NCI-H2171 (cell line): ENCODE measurements around the gene SLC25A15.
"Not testable (repeated sequence)": the region's sequence is repeated elsewhere in the genome, so short reads cannot be mapped to it uniquely, and the experiment has no call there.

Experiments used
- DNase-seq: peaks from one replicate; lab custom pipeline; 2025; lab: John Stamatoyannopoulos, UW

Gene SLC25A15

GRCh38 chr13:40813667-40814454 lies 24.4 kb downstream of the SLC25A15 start:
- no peak for DNase-seq

GRCh38 chr13:40814803-40815202 lies 25.4 kb downstream of the SLC25A15 start:
- no peak for DNase-seq

GRCh38 chr13:40818926-40819325 lies 29.5 kb downstream of the SLC25A15 start:
- DNase-seq: no peak

- no peak for DNase-seq
These were observed 30.4 kb downstream of the SLC25A15 start for GRCh38 chr13:40819797-40820315.

GRCh38 chr13:40839725-40840124 lies 50.3 kb downstream of the SLC25A15 start:
- DNase-seq: not testable (repeated sequence)

- DNase-seq: not testable (repeated sequence)
These were observed 51.5 kb downstream of the SLC25A15 start for GRCh38 chr13:40840955-40841354.
